ENCODE measurements around the gene TAS2R38.
"Not testable (repeated sequence)": the region's sequence is repeated elsewhere in the genome, so short reads cannot be mapped to it uniquely, and the experiment has no call there.

Gene TAS2R38

DNA sequence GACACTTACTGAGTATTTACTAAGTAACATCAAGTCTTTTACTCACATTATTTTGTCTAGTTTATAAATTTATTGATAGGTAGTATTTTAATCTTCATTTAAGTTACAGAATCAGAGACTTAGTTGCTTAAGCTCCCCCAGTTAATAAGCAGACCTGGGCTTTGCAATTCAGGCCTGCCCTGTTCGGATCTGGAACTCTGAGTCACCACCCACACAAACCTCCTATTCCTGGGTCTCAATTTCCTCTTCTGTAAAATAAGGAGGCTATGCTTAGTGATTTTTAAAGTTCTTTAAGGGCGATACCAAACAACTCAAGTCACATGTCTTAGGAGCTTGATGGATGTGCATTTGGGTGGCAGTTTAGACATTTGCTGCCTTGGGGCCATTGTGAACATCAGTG is 18.6 kb upstream of the TAS2R38 start:
- DNase-seq = no peak
- H3K36me3 Mint-ChIP-seq (ENCODE audit: insufficient read depth) = no peaks in the 10 kb centered on the region
- H3K4me1 Mint-ChIP-seq (ENCODE audit: low read depth in 2 of 2) = peaks cover 3 to 4% of the 10 kb centered on the region in 2 donors
- H3K27ac Mint-ChIP-seq = no peak overlapping the region
- no peak overlapping the region for H3K4me3 Mint-ChIP-seq
- peaks cover 6 to 16% of the 10 kb centered on the region in 2 donors for H3K27me3 Mint-ChIP-seq
- ATAC-seq (replicated peaks) = no peak
- peaks cover 0 to 4% of the 10 kb centered on the region in 2 donors for H3K9me3 Mint-ChIP-seq

DNA sequence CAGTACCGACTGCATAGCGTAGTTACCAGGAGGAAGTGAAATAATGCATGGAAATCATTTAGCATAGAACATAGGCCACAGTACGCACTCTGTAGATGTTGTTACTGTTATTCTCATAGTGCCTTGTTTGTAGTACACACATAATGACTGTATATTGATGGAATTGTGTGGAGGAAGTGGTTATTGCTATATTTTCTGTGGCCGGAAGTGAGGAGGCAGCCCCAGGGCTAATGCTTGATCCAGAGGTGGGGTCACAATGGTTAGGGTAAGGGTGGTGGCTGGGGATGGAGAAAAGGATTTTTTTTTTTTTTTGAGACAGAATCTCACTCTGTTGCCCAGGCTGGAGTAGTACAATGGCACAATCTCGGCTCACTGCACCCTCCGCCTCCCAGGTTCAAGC is 17.6 kb upstream of the TAS2R38 start:
- Mint-ChIP-seq H3K36me3 (ENCODE audit: insufficient read depth) (no peaks in the 10 kb centered on the region), H3K27ac (no peak overlapping the region), H3K27me3 (peaks cover 10 to 16% of the 10 kb centered on the region in 2 donors), H3K4me1 (ENCODE audit: low read depth in 2 of 2) (peaks cover 3 to 4% of the 10 kb centered on the region in 2 donors), H3K4me3 (no peak overlapping the region), H3K9me3 (peaks cover 0 to 1% of the 10 kb centered on the region in 2 donors)
- DNase-seq = no peak
- no peak for ATAC-seq (replicated peaks)

DNA sequence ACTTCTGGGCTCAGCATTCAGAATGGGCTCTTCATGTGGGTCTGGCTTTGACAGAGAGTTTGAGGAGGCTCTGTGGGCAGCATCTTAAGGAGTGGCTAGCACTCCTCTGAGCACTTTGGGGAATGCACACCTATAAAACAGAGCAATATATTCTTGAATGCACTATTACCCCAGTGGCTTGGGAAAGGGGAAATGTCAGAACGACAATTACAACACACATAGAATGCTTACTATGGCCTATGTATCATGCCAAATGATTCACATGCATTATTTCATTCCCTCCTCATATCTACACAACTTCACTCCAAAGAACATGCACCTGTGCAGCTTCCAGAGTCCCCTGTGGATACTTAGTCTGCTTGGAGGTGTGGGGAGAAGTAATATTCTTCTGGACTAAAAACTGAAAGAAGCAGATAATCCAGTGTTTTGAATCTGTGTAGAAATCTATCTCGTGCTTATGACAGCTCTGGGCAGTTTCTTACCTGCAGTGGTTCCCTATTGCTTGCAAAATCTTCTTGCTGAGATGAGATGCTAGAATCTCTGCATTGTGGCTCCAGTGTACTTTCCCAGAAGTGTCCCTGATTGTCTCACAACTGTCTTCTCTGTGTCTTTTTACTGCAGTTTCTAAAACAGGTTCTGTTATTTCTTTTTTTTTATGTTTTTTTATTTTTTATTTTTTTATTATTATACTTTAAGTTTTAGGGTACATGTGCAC is 16.6 kb upstream of the TAS2R38 start:
- Mint-ChIP-seq H3K4me3 (no peak overlapping the region), H3K36me3 (ENCODE audit: insufficient read depth) (no peaks in the 10 kb centered on the region), H3K27ac (no peak overlapping the region), H3K4me1 (ENCODE audit: low read depth in 2 of 2) (peaks cover 3 to 4% of the 10 kb centered on the region in 2 donors), H3K9me3 (no peaks in the 10 kb centered on the region), H3K27me3 (peaks cover 10 to 18% of the 10 kb centered on the region in 2 donors)
- ATAC-seq (replicated peaks) = no peak
- DNase-seq = no peak

DNA sequence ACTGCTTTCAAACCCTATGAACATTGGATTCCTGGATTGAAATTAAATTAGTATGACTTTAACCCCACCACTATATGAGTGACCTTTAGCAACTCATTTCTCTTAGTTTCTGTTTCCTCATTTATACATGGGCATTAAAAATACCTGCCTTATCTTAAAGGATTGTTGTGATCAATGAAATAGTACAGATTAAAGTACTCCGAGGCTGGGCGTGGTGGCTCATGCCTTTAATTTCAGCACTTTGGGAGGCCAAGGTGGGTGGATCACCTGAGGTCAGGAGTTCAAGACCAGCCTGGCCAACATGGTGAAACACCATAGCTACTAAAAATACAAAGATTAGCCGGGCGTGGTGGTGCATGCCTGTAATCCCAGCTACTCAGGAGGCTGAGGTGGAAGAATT is 14.2 kb upstream of the TAS2R38 start:
- H3K36me3 Mint-ChIP-seq (ENCODE audit: insufficient read depth); H3K4me3 Mint-ChIP-seq; ATAC-seq (replicated peaks); DNase-seq; H3K27ac Mint-ChIP-seq; H3K9me3 Mint-ChIP-seq; H3K4me1 Mint-ChIP-seq (ENCODE audit: low read depth in 2 of 2): not testable (repeated sequence)
- H3K27me3 Mint-ChIP-seq = peaks cover 10 to 18% of the 10 kb centered on the region in 2 donors

DNA sequence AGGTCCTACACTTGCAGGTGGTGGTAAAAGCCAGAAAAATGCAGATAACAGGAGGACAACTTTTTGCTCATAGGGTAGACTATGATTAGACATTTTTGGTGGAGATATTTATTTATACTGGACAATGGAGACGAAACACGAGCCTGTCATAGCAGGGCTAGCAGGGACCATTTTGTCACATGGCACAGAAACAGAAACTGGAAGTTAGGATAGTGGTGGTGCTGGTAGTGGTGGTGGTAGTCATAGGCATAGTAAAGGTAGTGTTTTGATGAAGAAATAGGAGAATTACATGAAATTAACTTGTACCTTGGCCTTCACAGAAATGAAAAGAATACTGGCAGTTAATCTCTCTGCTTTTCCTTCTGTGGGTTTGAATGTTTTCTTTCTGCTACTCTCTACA is 13.3 kb upstream of the TAS2R38 start:
- Mint-ChIP-seq H3K27me3 (peaks cover 10 to 18% of the 10 kb centered on the region in 2 donors), H3K4me1 (ENCODE audit: low read depth in 2 of 2) (peaks cover 3 to 4% of the 10 kb centered on the region in 2 donors), H3K4me3 (no peak overlapping the region)

DNA sequence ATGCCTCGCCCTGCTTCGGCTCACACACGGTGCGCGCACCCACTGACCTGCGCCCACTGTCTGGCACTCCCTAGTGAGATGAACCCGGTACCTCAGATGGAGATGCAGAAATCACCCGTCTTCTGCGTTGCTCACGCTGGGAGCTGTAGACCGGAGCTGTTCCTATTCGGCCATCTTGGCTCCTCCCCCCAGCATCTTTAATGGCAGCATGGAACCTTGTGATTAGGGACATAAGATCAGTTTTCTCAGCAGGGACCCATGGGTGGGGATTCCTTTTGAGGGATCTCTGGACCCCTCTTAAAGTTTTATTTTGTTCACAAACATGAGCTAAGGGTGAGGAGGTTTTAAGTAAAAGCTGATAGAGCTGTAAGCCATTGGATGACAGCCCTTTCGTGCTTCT is 12.4 kb upstream of the TAS2R38 start:
- ATAC-seq (replicated peaks); H3K9me3 Mint-ChIP-seq; DNase-seq; H3K4me1 Mint-ChIP-seq (ENCODE audit: low read depth in 2 of 2); H3K36me3 Mint-ChIP-seq (ENCODE audit: insufficient read depth); H3K4me3 Mint-ChIP-seq; H3K27ac Mint-ChIP-seq: not testable (repeated sequence)
- peaks cover 10 to 18% of the 10 kb centered on the region in 2 donors for H3K27me3 Mint-ChIP-seq

More for the DNA sequence above, 13.3 kb upstream of the TAS2R38 start:
- ATAC-seq (replicated peaks) (no peak), DNase-seq (no peak)
- Mint-ChIP-seq H3K9me3 (no peaks in the 10 kb centered on the region), H3K36me3 (ENCODE audit: insufficient read depth) (no peaks in the 10 kb centered on the region), H3K27ac (no peak overlapping the region)

DNA sequence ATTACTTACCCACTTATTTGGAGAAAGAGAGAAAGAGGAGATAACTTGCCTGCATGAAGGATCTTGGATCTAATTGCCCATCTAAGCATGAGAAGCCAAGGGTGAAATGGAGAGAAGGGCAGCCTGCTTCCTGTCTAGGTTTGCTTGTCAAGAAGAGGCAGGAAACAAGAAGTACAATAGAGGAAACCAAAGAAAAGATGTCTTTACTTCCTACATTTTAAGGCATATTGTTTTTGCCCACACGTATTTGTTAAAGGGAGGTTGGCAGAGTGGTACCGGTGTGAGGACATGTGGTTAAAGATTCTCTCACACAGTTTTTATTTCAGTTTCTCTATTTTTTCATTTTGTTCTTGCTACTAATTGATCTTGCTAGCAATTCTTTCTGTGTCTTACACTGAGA is 6.0 kb upstream of the TAS2R38 start:
- ATAC-seq (replicated peaks) = no peak
- H3K4me1 Mint-ChIP-seq (ENCODE audit: low read depth in 2 of 2) = peaks cover 8 to 10% of the 10 kb centered on the region in 2 donors
- no peak overlapping the region for H3K4me3 Mint-ChIP-seq
- no peak for DNase-seq
- H3K27ac Mint-ChIP-seq = no peak overlapping the region
- no peaks in the 10 kb centered on the region for H3K36me3 Mint-ChIP-seq (ENCODE audit: insufficient read depth)
- H3K9me3 Mint-ChIP-seq = peaks cover 2 to 7% of the 10 kb centered on the region in 2 donors
- no peaks in the 10 kb centered on the region for H3K27me3 Mint-ChIP-seq

DNA sequence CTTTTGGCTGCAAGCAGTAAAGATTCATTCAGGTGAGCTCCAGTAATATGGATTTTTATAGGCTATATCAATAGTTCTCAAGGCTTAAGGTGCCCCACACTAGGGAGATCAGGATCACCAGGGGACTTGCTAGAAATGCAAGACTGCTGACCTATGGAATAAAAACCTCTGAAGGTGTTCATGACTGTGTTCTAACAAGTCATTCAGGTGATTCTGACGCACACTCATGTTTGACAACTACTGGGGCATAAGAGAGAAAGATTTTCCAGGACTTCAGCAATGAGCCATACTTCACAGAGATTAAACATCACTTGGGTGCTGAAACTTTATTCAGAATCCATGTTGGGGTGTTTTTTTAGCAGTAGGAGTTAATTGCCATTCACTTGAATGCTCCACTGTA is 4.8 kb upstream of the TAS2R38 start:
- Mint-ChIP-seq H3K36me3 (ENCODE audit: insufficient read depth) (no peaks in the 10 kb centered on the region), H3K4me1 (ENCODE audit: low read depth in 2 of 2) (peaks cover 8 to 11% of the 10 kb centered on the region in 2 donors), H3K27me3 (no peaks in the 10 kb centered on the region), H3K9me3 (peaks cover 2 to 7% of the 10 kb centered on the region in 2 donors), H3K27ac (no peak overlapping the region), H3K4me3 (no peak overlapping the region)
- ATAC-seq (replicated peaks) (no peak), DNase-seq (no peak)

DNA sequence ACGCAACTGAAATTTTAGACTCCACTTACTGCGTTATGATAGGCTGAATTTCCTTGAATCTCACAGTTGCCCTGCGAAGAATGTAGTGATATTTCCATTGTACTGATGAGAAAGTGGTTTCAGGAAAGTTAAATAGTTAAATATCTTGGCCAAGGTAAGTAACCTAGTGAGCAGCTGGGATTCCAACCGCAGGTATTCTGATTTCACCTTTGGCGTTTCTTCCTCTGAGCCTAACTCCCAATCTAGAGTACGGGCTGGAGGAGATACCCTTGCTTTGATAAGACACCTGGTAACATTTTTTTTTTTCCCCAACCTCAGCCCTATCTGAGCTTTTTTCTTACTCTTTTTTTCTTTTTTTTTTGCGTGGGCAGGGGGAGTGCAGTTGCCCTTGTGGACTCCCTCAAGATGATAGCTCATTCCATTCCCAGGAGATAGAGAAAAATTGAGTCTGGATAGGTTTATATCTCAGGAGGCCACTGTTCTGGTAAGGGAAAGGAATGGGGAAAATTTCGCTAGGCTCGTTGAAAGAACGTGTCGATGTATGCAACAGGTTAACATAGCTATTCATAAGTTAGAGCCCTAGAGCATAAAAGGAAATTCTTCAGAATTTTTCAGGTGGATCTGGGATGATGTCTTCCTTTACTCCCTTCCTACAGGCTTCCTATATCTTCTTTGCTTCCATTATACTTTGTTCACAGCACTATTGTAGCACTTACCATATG is 3.1 kb upstream of the TAS2R38 start:
- DNase-seq (no peak), ATAC-seq (replicated peaks) (no peak)
- H3K4me1 Mint-ChIP-seq (ENCODE audit: low read depth in 2 of 2) = peaks cover 8 to 11% of the 10 kb centered on the region in 2 donors
- peaks cover 2 to 7% of the 10 kb centered on the region in 2 donors for H3K9me3 Mint-ChIP-seq
- H3K36me3 Mint-ChIP-seq (ENCODE audit: insufficient read depth) = no peaks in the 10 kb centered on the region
- peak overlapping the region; percentile 38 to 39 for H3K4me3 Mint-ChIP-seq
- H3K27ac Mint-ChIP-seq = peak overlapping the region in 1 of 2 donors; percentile 6
- H3K27me3 Mint-ChIP-seq = no peaks in the 10 kb centered on the region

DNA sequence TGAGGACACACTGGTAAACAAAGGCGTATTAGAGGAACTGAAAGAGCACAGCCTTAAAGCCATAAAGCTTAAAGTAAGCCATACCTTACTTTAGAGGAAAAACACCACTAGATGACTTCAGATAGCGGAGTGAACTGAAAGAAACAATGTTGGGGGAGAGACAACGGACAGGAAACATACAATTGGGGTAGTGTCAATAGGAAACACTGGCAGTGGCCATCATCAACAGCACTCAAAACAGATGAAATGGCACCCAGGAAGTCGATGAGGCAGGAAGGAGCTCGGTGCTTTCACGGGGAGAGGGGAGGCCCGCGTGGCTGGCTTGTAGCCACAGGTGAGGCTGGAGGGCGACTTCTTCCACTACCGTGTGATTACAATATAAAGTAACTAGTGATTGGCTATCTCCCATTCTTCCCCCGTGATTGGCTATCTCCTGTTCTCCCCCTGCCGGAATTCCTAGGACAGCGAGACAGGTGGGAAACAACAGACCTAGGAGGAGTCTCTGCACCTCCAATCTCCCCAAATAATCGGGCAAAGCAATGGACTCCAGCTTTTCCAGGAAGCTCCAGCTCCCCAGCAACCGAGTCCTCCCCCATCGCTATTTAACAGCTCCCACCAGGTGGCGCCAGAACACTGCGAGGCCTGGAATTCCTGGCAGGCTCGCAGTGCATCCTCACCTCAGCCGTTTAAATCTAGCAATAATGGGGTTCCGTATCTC is 2.4 kb upstream of the TAS2R38 start:
- ATAC-seq (replicated peaks) (peak; percentile 74), DNase-seq (peak; percentile 28 to 44 (median 35))
- H3K4me1 Mint-ChIP-seq (ENCODE audit: low read depth in 2 of 2) = peaks cover 8 to 11% of the 10 kb centered on the region in 2 donors
- peak overlapping the region; percentile 6 to 47 for H3K27ac Mint-ChIP-seq
- no peaks in the 10 kb centered on the region for H3K27me3 Mint-ChIP-seq
- H3K4me3 Mint-ChIP-seq = peak overlapping the region; percentile 38 to 39
- H3K36me3 Mint-ChIP-seq (ENCODE audit: insufficient read depth) = no peaks in the 10 kb centered on the region
- peaks cover 2 to 7% of the 10 kb centered on the region in 2 donors for H3K9me3 Mint-ChIP-seq

DNA sequence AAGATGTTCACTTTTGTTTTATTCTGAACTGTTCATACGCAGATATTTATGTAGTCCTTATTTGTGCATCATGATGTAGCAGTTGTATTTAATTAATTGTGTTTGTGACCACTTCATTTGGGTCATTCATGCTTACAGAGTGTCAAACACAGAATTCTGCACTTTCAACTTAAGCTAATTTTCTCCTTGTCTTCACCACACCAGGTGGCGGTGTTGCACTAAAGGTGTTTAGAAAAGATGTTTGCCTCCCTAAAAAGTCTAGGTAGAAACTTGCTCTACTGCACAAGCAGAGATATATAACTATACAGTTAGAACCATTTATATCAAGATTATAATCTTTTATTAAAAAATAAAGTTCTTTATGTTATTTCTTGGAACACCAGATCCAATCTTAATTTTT is 1.3 kb upstream of the TAS2R38 start:
- no peak for DNase-seq
- Mint-ChIP-seq H3K36me3 (ENCODE audit: insufficient read depth) (no peaks in the 10 kb centered on the region), H3K4me1 (ENCODE audit: low read depth in 2 of 2) (peaks cover 8 to 11% of the 10 kb centered on the region in 2 donors), H3K4me3 (no peak overlapping the region), H3K27ac (no peak overlapping the region), H3K9me3 (peaks cover 2 to 7% of the 10 kb centered on the region in 2 donors), H3K27me3 (no peaks in the 10 kb centered on the region)
- no peak for ATAC-seq (replicated peaks)

DNA sequence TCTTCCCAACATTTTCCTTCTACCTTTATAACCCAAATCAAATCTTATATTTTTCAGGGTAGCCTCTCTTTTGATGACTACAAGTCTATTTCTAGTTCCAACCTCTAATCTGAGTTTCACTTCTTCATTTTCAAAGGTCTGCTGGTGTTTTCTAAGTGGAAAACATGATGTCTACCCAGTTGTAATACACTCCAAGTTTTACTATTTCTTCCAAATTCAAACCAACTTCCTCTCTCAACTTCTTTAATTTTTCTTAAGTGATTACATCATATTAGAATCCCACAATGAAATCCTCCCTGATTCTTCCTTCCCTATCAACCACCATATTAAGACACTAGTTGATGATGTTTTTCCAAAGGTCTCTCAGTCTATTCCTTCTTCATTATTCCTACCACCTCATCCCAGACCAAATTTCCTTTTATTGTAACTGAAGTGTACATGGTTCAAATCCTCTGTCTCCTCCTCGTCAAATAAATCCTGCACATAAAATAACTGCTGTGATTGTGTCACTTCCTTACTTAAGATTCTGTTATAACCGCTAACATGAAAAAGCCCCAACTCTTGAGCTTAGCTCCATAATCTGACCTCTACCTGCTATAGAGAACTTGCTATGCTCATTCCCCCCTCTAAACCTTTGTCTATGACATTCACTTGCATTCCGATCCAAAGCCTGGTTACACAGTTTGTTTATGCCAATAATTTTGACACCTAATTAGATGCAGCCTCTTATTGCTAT is 12.7 kb downstream of the TAS2R38 start:
- no peaks in the 10 kb centered on the region for H3K36me3 Mint-ChIP-seq (ENCODE audit: insufficient read depth)
- no peak overlapping the region for H3K27ac Mint-ChIP-seq
- H3K4me3 Mint-ChIP-seq = no peak overlapping the region
- H3K27me3 Mint-ChIP-seq = no peaks in the 10 kb centered on the region
- H3K4me1 Mint-ChIP-seq (ENCODE audit: low read depth in 2 of 2) = no peaks in the 10 kb centered on the region
- ATAC-seq (replicated peaks) (no peak), DNase-seq (no peak)
- H3K9me3 Mint-ChIP-seq = no peaks in the 10 kb centered on the region

DNA sequence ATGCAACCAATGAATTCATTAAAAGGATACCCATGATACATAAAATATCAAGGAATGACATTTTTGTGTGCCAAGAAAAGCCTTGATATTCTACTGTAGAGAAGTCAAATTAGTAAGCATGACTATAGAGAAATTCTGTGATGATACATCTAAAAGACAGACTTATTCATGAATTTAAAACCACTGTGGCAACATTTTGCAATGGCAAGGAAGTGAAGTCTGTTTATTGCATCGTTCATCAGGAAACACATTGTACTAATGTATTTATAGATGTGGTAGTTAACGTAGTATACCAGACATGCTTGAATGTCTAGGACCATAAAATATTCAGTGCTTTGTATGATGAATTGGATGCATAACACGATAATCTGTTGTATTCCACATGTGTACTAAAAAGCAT is 17.5 kb downstream of the TAS2R38 start:
- ATAC-seq (replicated peaks) (no peak), DNase-seq (no peak)
- no peaks in the 10 kb centered on the region for H3K36me3 Mint-ChIP-seq (ENCODE audit: insufficient read depth)
- H3K9me3 Mint-ChIP-seq = no peaks in the 10 kb centered on the region
- no peak overlapping the region for H3K27ac Mint-ChIP-seq
- H3K4me3 Mint-ChIP-seq = no peak overlapping the region
- H3K4me1 Mint-ChIP-seq (ENCODE audit: low read depth in 2 of 2) = no peaks in the 10 kb centered on the region
- H3K27me3 Mint-ChIP-seq = peaks cover 0 to 8% of the 10 kb centered on the region in 2 donors
